ENCODE measurements around the gene KIAA0825. TPM values are rescaled to one million over a fixed set of nuclear protein-coding genes. Genes with fewer than 3 reads are reported as not detected.

KIAA0825 gene
- total RNA-seq, 2 donors from 2014 or later, result 4.1 to 4.3 TPM

DNA sequence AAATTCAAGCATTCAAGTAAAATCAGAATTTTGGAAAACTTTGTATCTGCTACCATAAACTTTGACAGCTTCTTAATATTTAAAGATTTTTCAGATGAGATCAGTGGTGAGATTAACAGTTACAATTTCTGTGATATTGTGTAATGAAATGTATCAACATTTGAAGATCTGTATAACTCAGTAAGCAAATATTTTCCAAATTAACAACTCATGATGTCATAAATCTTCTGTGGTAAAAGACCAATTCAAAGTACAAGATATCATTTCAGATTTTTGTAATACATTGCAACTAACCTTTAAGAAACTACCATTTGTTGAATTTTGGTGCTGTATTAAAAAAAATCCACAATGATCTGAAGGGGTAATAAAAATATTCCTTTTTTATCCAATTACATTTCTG is 352.2 kb downstream of the KIAA0825 start:
- Histone ChIP-seq H3K36me3 (no peaks in the 10 kb centered on the region), H3K27me3 (replicated peaks; ENCODE audit: insufficient read depth) (no peaks in the 10 kb centered on the region), H3K4me3 (no peak overlapping the region), H3K4me1 (ENCODE audit: control insufficient read depth in 1 of 2, low read depth in 2 of 2) (no peaks in the 10 kb centered on the region), H3K27ac (no peak overlapping the region), H3K9me3 (no peaks in the 10 kb centered on the region)
- no peak for ATAC-seq (ENCODE audit: insufficient number of reproducible peaks, low FRiP score, low read depth)
- TF ChIP-seq, protein P1, sequence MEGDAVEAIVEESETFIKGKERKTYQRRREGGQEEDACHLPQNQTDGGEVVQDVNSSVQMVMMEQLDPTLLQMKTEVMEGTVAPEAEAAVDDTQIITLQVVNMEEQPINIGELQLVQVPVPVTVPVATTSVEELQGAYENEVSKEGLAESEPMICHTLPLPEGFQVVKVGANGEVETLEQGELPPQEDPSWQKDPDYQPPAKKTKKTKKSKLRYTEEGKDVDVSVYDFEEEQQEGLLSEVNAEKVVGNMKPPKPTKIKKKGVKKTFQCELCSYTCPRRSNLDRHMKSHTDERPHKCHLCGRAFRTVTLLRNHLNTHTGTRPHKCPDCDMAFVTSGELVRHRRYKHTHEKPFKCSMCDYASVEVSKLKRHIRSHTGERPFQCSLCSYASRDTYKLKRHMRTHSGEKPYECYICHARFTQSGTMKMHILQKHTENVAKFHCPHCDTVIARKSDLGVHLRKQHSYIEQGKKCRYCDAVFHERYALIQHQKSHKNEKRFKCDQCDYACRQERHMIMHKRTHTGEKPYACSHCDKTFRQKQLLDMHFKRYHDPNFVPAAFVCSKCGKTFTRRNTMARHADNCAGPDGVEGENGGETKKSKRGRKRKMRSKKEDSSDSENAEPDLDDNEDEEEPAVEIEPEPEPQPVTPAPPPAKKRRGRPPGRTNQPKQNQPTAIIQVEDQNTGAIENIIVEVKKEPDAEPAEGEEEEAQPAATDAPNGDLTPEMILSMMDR (IDR thresholded peaks at IDR 0.05), result no peak
- DNase-seq (ENCODE audit: low spot score), result no peak

DNA sequence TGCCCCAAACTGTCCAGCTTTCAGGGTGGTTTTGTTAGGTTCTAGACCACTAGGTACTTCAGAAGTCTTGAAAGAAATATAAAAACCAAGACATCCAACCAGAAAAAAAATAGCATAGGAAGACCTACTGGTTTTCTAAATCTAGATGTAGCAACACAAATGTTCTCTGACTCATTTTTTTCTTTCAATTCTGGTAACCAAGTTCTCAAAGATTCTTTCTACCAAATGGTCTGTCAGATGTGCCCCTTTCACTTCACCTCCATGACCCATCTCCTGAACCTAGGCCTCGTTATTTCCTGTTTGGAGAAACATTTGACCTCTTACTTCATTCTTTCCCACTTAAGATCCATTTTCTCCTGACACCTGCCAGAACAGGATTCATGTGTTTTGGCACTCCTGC is 355.3 kb downstream of the KIAA0825 start:
- Histone ChIP-seq H3K27me3 (replicated peaks; ENCODE audit: insufficient read depth) (no peaks in the 10 kb centered on the region), H3K36me3 (no peaks in the 10 kb centered on the region), H3K9me3 (no peaks in the 10 kb centered on the region), H3K27ac (no peak overlapping the region), H3K4me3 (no peak overlapping the region), H3K4me1 (ENCODE audit: control insufficient read depth in 1 of 2, low read depth in 2 of 2) (no peaks in the 10 kb centered on the region)
- ATAC-seq (ENCODE audit: insufficient number of reproducible peaks, low FRiP score, low read depth) (no peak), DNase-seq (ENCODE audit: low spot score) (no peak)
- TF ChIP-seq, protein P1 (IDR thresholded peaks at IDR 0.05), result no peak

DNA sequence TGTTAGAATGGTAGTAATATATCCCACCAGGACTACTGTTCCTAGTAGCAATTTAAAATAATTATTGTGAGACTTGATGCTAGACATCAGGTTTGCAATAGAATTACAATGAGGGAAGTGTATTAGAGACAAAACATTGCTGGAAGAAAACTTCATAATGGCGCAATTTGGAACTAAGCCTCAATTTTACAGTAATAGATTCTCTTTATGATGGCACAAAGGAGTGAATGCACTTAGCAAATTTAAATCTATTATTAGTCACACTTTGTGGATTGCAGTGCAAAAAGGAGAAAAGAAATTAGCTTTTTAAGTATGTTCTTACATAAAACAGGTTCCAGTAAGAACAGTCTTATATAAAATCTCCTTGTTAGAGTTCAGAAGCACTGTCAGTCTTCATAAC is 358.3 kb downstream of the KIAA0825 start:
- ATAC-seq (ENCODE audit: insufficient number of reproducible peaks, low FRiP score, low read depth), result no peak
- DNase-seq (ENCODE audit: low spot score), result no peak
- no peaks in the 10 kb centered on the region for H3K36me3 ChIP-seq
- H3K27ac ChIP-seq, result no peak overlapping the region
- no peak overlapping the region for H3K4me3 ChIP-seq
- H3K4me1 ChIP-seq (ENCODE audit: control insufficient read depth in 1 of 2, low read depth in 2 of 2), result no peaks in the 10 kb centered on the region
- no peaks in the 10 kb centered on the region for H3K9me3 ChIP-seq
- TF ChIP-seq, protein P1 (IDR thresholded peaks at IDR 0.05), result no peak
- H3K27me3 ChIP-seq (replicated peaks; ENCODE audit: insufficient read depth), result no peaks in the 10 kb centered on the region

DNA sequence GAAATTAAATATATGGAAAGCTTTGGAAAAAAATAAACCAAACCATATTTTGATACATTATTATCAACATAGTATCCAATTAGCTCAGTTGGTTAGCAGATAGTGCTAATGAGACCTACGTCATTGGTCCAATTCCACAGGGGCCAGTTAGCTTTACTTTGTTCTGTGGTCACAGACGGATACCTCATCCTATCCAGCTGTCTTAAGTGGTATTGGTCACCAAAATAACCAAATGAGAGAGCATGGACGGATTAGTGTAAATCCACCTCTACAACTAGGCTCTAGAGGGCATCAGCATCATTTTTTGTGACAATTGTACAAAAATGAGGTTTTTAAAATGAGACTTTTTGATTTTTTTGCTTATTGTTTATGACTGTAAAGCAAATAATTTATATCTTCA is 364.2 kb downstream of the KIAA0825 start:
- H3K27me3 ChIP-seq (replicated peaks; ENCODE audit: insufficient read depth), result no peaks in the 10 kb centered on the region
- no peak for DNase-seq (ENCODE audit: low spot score)
- no peak for ATAC-seq (ENCODE audit: insufficient number of reproducible peaks, low FRiP score, low read depth)

DNA sequence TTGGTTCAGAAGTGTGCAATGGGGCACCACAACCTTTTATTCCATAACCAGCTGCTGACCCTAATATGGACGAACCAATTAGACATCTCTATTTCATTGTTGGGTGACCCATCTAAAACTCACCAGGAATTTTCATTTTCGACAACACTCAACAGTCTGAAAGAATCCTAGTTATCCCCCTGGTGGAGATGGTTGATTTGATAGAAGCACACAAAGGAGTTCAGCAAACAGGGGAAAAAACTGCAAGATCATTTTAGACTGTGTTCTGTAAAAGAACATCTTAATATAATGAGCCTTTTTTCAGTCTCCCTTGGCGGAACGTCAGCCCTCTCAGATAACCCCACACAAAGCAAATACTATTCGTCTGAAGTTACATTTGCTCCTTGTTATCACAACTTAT is 367.4 kb downstream of the KIAA0825 start:
- no peak overlapping the region for H3K4me3 ChIP-seq
- H3K9me3 ChIP-seq, result no peaks in the 10 kb centered on the region
- H3K27me3 ChIP-seq (replicated peaks; ENCODE audit: insufficient read depth), result no peaks in the 10 kb centered on the region
- no peaks in the 10 kb centered on the region for H3K4me1 ChIP-seq (ENCODE audit: control insufficient read depth in 1 of 2, low read depth in 2 of 2)
- ATAC-seq (ENCODE audit: insufficient number of reproducible peaks, low FRiP score, low read depth), result no peak
- no peak for DNase-seq (ENCODE audit: low spot score)
- no peaks in the 10 kb centered on the region for H3K36me3 ChIP-seq
- H3K27ac ChIP-seq, result no peak overlapping the region
- TF ChIP-seq, protein P1 (IDR thresholded peaks at IDR 0.05), result no peak

More for the DNA sequence above, 364.2 kb downstream of the KIAA0825 start:
- no peaks in the 10 kb centered on the region for H3K36me3 ChIP-seq
- no peak overlapping the region for H3K4me3 ChIP-seq
- TF ChIP-seq, protein P1 (IDR thresholded peaks at IDR 0.05), result no peak
- H3K4me1 ChIP-seq (ENCODE audit: control insufficient read depth in 1 of 2, low read depth in 2 of 2), result no peaks in the 10 kb centered on the region
- H3K9me3 ChIP-seq, result no peaks in the 10 kb centered on the region
- no peak overlapping the region for H3K27ac ChIP-seq

Data from thoracic aorta (tissue), 2 donors.